SK-N-SH (cell line): ENCODE measurements around the gene DOK6. TPM values are rescaled to one million over a fixed set of nuclear protein-coding genes. Genes with fewer than 3 reads are reported as not detected.

Source experiments
- CTCF ChIA-PET: fragments of 300-600, 350-600 bp; formaldehyde crosslinking; extraction: SDS; loops from one replicate; lab custom pipeline; 2021; lab: Yijun Ruan, JAX
- POLR2A ChIA-PET: fragments of 350-600 bp; sonication (Branson Sonifier 250); formaldehyde crosslinking; extraction: SDS; loops from one replicate; lab custom pipeline; 2020; ENCODE audit warnings: antibody characterized with exemption, inconsistent platforms; lab: Yijun Ruan, JAX
- DNase-seq: peaks from one replicate; pipeline ENCODE4 v3.0.0; 2012
- H2AFZ ChIP-seq: fragments of 200-600 bp; sonication (generic); 2 replicates; pipeline ENCODE4 v1.8.1; 2016; ENCODE audit warnings: antibody characterized with exemption, mild to moderate bottlenecking, low read depth
- H3F3A ChIP-seq: fragments of 200-600 bp; sonication (generic); replicated peaks from 2 replicates; pipeline ENCODE3; 2016; ENCODE audit warnings: antibody characterized with exemption, mild to moderate bottlenecking; ENCODE audit not compliant: insufficient read depth
- H3K27ac ChIP-seq, 2 experiments: fragments of 200-500 bp in 1 of 2; fragments of 200-600 bp in 1 of 2; sonication (Bioruptor generic) in 1 of 2; sonication (generic), shearing (Covaris generic) in 1 of 2; 2 replicates each; pipeline versions ENCODE4 v1.5.1 to v1.6.1; 2014 to 2016; ENCODE audit warnings: low read depth in 2 of 2, inconsistent platforms in 1 of 2, low read length in 1 of 2, mild to moderate bottlenecking in 1 of 2, mixed read lengths in 1 of 2
- H3K27me3 ChIP-seq: fragments of 200-600 bp; sonication (generic), shearing (Covaris generic); 2 replicates; pipeline ENCODE4 v1.6.1; 2016; ENCODE audit warnings: mixed run types; ENCODE audit not compliant: insufficient read depth
- H3K36me3 ChIP-seq, 2 experiments: fragments of 200-500 bp in 1 of 2; fragments of 200-600 bp in 1 of 2; sonication (Bioruptor generic) in 1 of 2; sonication (generic) in 1 of 2; replicated peaks in 1 of 2; 2 replicates each; pipeline versions ENCODE3 to v1.5.1; 2014 to 2016; ENCODE audit warnings: low read length in 1 of 2, mild to moderate bottlenecking in 1 of 2; ENCODE audit not compliant: insufficient read depth in 2 of 2, control insufficient read depth in 1 of 2
- H3K4me1 ChIP-seq, 2 experiments: fragments of 200-500 bp in 1 of 2; fragments of 200-600 bp in 1 of 2; sonication (Bioruptor generic) in 1 of 2; sonication (generic), shearing (Covaris generic) in 1 of 2; 2 replicates each; pipeline versions ENCODE4 v1.5.1 to v1.6.1; 2014 to 2016; ENCODE audit warnings: low read depth in 1 of 2, low read length in 1 of 2, mixed run types in 1 of 2; ENCODE audit not compliant: insufficient read depth in 2 of 2, control insufficient read depth in 1 of 2
- H3K4me2 ChIP-seq: fragments of 200-600 bp; sonication (generic), shearing (Covaris generic); 2 replicates; pipeline ENCODE4 v1.6.1; 2017; ENCODE audit warnings: mixed run types
- H3K4me3 ChIP-seq, 2 experiments: fragments of 200-500 bp in 1 of 2; fragments of 200-600 bp in 1 of 2; sonication (Bioruptor generic) in 1 of 2; sonication (generic), shearing (Covaris generic) in 1 of 2; 2 replicates each; pipeline versions ENCODE4 v1.5.1 to v1.8.1; 2014 to 2016; ENCODE audit warnings: low read depth in 2 of 2, inconsistent platforms in 1 of 2, low read length in 1 of 2, mild to moderate bottlenecking in 1 of 2, mixed read lengths in 1 of 2, moderate library complexity in 1 of 2
- H3K79me2 ChIP-seq: fragments of 200-600 bp; sonication (generic); 2 replicates; pipeline ENCODE4 v1.8.1; 2017; ENCODE audit warnings: mild to moderate bottlenecking; ENCODE audit not compliant: insufficient read depth
- H3K9ac ChIP-seq: fragments of 200-600 bp; sonication (generic); 2 replicates; pipeline ENCODE4 v1.6.1; 2017; ENCODE audit warnings: mixed run types
- H3K9me2 ChIP-seq: fragments of 200-600 bp; sonication (generic); 2 replicates; pipeline ENCODE4 v1.6.1; 2017; ENCODE audit warnings: mixed run types
- H3K9me3 ChIP-seq: fragments of 200-600 bp; sonication (generic); 2 replicates; pipeline ENCODE4 v1.6.1; 2017; ENCODE audit warnings: mixed run types, mild to moderate bottlenecking, moderate library complexity
- H4K20me1 ChIP-seq: fragments of 200-600 bp; sonication (generic); 2 replicates; pipeline ENCODE4 v1.6.1; 2017; ENCODE audit warnings: mild to moderate bottlenecking, mixed run types; ENCODE audit not compliant: insufficient read depth
- GABPA ChIP-seq: IDR thresholded peaks from 2 replicates; pipeline ENCODE4 v1.4.0; 2012; ENCODE audit warnings: low read depth, mild to moderate bottlenecking
- GATA2 ChIP-seq: sonication (generic); formaldehyde crosslinking; IDR thresholded peaks from 2 replicates; pipeline ENCODE4 v1.5.0; 2020; ENCODE audit warnings: mild to moderate bottlenecking, missing genetic modification reagents
- JUND ChIP-seq: IDR thresholded peaks from 2 replicates; pipeline ENCODE4 v1.4.0; 2012
- MXI1 ChIP-seq: IDR thresholded peaks from 2 replicates; pipeline ENCODE4 v1.6.1; 2012; ENCODE audit warnings: mild to moderate bottlenecking, low read depth, low read length, improper control_type of control experiment
- POLR2AphosphoS5 ChIP-seq: IDR thresholded peaks from 2 replicates; pipeline ENCODE4 v1.6.1; 2012; ENCODE audit warnings: low read depth, low read length
- RXRA ChIP-seq: IDR thresholded peaks from 2 replicates; pipeline ENCODE4 v1.4.0; 2012; ENCODE audit warnings: low read depth, mild to moderate bottlenecking, borderline replicate concordance
- TEAD4 ChIP-seq: IDR thresholded peaks from 2 replicates; pipeline ENCODE4 v1.4.0; 2012; ENCODE audit warnings: mild to moderate bottlenecking, borderline replicate concordance; ENCODE audit not compliant: insufficient read depth
- WGBS: methylation state at CpG from one replicate; pipeline ENCODE4 v1.1.6; 2017; ENCODE audit warnings: low lambda C conversion rate; 5-methylcytosine and 5-hydroxymethylcytosine counted together
- polyA plus RNA-seq, 3 experiments: library from polyadenylated mRNA; depleted of rRNA; stranded (reverse); fragments of >200 nt; gene quantifications; 2 replicates each; pipeline ENCODE4 v1.2.3, GENCODE V29; 2012
- TF ChIP-seq, protein P1 (sequence below): fragments of 150-350 bp; IDR thresholded peaks from 2 replicates; pipeline ENCODE4 v1.6.1; 2017; ENCODE audit warnings: antibody characterized with exemption, low read length, low read depth, borderline replicate concordance
- TF ChIP-seq, protein P2 (sequence below): fragments of 200-600 bp; sonication (generic); IDR thresholded peaks from 2 replicates; pipeline ENCODE4 v1.6.1; 2017; ENCODE audit warnings: antibody characterized with exemption, mild to moderate bottlenecking, moderate library complexity

The DOK6 gene
- polyA plus RNA-seq, 1 of the 3 experiments (the other 2 are of a cell fraction): 3.9 TPM

DNA sequence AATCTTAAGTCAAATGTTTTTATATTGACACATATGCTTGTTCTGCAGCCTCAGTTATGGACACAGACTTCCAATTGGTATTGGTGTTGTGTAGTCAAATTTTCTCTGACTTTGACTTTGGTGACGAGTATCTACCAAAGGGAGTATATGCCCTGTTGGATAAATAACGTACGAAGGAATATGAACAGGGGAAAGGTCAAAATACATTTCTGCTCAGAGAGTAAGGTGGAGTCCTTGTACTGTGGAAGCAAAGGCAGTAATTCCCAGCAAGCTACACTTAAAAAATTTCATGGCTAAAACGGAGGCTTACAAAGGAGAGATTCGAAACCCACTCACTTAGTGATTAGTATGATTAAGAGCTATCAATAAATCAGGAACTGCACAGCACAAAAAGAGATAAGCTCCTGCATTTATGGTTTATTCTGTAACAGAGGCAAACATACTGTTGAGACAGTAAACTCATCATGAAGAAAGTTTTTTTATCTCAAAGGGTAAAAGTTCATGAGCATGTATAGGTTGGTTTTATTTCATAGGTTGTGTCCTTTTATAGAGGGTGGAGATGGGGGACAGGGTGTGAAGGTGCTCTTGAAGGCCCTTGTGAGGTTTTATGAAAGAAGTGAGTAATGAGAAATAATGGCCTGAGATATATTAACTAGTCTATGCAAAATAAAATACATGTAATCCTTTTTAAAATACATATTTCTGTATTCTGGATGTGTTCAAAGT lies 404.3 kb downstream of the DOK6 start:
- H3K79me2 ChIP-seq: no peaks in the 10 kb centered on the region
- TF ChIP-seq MXI1 (no peak), GATA2 (no peak), JUND (no peak)
- TF ChIP-seq, protein P1, sequence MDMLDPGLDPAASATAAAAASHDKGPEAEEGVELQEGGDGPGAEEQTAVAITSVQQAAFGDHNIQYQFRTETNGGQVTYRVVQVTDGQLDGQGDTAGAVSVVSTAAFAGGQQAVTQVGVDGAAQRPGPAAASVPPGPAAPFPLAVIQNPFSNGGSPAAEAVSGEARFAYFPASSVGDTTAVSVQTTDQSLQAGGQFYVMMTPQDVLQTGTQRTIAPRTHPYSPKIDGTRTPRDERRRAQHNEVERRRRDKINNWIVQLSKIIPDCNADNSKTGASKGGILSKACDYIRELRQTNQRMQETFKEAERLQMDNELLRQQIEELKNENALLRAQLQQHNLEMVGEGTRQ: no peak
- TF ChIP-seq, protein P2, sequence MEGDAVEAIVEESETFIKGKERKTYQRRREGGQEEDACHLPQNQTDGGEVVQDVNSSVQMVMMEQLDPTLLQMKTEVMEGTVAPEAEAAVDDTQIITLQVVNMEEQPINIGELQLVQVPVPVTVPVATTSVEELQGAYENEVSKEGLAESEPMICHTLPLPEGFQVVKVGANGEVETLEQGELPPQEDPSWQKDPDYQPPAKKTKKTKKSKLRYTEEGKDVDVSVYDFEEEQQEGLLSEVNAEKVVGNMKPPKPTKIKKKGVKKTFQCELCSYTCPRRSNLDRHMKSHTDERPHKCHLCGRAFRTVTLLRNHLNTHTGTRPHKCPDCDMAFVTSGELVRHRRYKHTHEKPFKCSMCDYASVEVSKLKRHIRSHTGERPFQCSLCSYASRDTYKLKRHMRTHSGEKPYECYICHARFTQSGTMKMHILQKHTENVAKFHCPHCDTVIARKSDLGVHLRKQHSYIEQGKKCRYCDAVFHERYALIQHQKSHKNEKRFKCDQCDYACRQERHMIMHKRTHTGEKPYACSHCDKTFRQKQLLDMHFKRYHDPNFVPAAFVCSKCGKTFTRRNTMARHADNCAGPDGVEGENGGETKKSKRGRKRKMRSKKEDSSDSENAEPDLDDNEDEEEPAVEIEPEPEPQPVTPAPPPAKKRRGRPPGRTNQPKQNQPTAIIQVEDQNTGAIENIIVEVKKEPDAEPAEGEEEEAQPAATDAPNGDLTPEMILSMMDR: no peak
- TF ChIP-seq, all 33 proteins: peak for 0
- Histone ChIP-seq H3K9me3 (peaks cover 2% of the 10 kb centered on the region; the same call in 1 of the 2 replicates), H4K20me1 (no peaks in the 10 kb centered on the region), H2AFZ (no peak overlapping the region), H3K9ac (no peak overlapping the region), H3K4me3 (no peak overlapping the region), H3F3A (no peaks in the 10 kb centered on the region), H3K9me2 (no peaks in the 10 kb centered on the region; the same call in 1 of the 2 replicates), H3K4me2 (no peak overlapping the region), H3K27ac (no peak overlapping the region), H3K27me3 (no peaks in the 10 kb centered on the region), H3K4me1 (no peaks in the 10 kb centered on the region), H3K36me3 (no peaks in the 10 kb centered on the region)
- 85% methylated on average over 5 of the region's 5 CpGs for WGBS
- ChIA-PET CTCF (interaction anchor here (1.0 kb wide), 1 partner anchor 9 kb away, joined by 3 read pairs; no protein-coding TSS in a partner anchor), POLR2A (no interaction called here)
- no peak for DNase-seq

DNA sequence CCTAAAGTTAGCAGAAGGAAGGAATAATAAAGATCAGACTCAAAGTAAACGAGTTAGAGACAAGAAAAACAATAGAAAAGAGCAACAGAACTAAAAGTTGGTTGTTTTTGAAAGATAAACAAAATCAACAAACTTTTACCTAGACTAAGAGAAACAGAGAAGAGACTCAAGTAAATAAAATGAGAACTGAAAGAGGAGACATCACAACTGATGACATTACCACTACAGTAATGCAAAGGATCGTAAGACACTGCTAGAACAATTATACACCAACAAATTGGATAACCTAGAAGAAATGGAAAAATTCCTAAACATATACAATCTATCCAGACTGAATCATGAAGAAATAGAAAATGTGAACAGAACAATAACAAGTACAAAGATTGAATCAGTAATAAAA lies 407.7 kb downstream of the DOK6 start:
- ChIA-PET CTCF (no interaction called here), POLR2A (no interaction called here)
- no peak overlapping the region for H3K4me2 ChIP-seq
- H3K79me2 ChIP-seq: no peaks in the 10 kb centered on the region
- no peak for TF ChIP-seq TEAD4
- no peak for TF ChIP-seq GABPA
- no peak for TF ChIP-seq POLR2AphosphoS5
- no peak for TF ChIP-seq RXRA
- peaks cover 7% of the 10 kb centered on the region; the same call in 1 of the 2 replicates for H3K9me3 ChIP-seq
- no peaks in the 10 kb centered on the region for H3K4me1 ChIP-seq
- H3K27me3 ChIP-seq: no peaks in the 10 kb centered on the region
- DNase-seq: no peak
- no peak overlapping the region for H3K9ac ChIP-seq
- no peaks in the 10 kb centered on the region for H3K36me3 ChIP-seq
- 81% methylated on average over 2 of the region's 2 CpGs for WGBS
- H3F3A ChIP-seq: no peaks in the 10 kb centered on the region
- H2AFZ ChIP-seq: no peak overlapping the region
- H3K4me3 ChIP-seq: no peak overlapping the region
- H4K20me1 ChIP-seq: no peaks in the 10 kb centered on the region
- no peaks in the 10 kb centered on the region for H3K9me2 ChIP-seq
- H3K27ac ChIP-seq: no peak overlapping the region
